ENCODE data around the gene XRCC6. TPM values are rescaled to one million over a fixed set of nuclear protein-coding genes. Genes with fewer than 3 reads are reported as not detected.

XRCC6 gene
- total and polyA plus RNA-seq, 2 of the 4 experiments (the other 2 are of a cell fraction) = 202 to 401 TPM

GRCh38 chr22:41613456-41613855 lies 7.6 kb upstream of the XRCC6 start:
- Histone ChIP-seq H3K27me3 (ENCODE audit: control insufficient read depth, insufficient read depth, low read length) (no peaks in the 10 kb centered on the region), H3K9ac (ENCODE audit: low read depth, low read length) (no peak overlapping the region), H3K9me1 (ENCODE audit: insufficient read depth, low read length) (peaks cover 5% of the 10 kb centered on the region; the same call in 1 of the 2 replicates), H3K79me1 (ENCODE audit: low read depth in 1 of 2, low read length in 2 of 2) (peaks cover 18 to 50% of the 10 kb centered on the region in 2 experiments), H3K23ac (ENCODE audit: low read depth, low read length) (no peak overlapping the region), H2AK9ac (replicated peaks; ENCODE audit: low read depth, low read length, poor library complexity) (no peak overlapping the region), H3K4me1 (ENCODE audit: control insufficient read depth, insufficient read depth, low read length) (no peaks in the 10 kb centered on the region; the same call in 1 of the 2 replicates), H3K4ac (ENCODE audit: low read depth, low read length) (no peak overlapping the region), H4K5ac (ENCODE audit: low read depth, low read length) (no peak overlapping the region), H2BK5ac (ENCODE audit: low read depth, low read length, poor library complexity, severe bottlenecking) (no peak overlapping the region), H3K4me2 (ENCODE audit: low read depth, low read length) (no peak overlapping the region), H4K20me1 (ENCODE audit: insufficient read depth, low read length) (peaks cover 11% of the 10 kb centered on the region; the same call in 1 of the 2 replicates), H3K9me3 (ENCODE audit: control insufficient read depth, insufficient read depth, low read length) (no peaks in the 10 kb centered on the region), H3K56ac (ENCODE audit: extremely low read depth, insufficient read depth, low read length) (no peak overlapping the region), H2BK20ac (ENCODE audit: low read depth, low read length) (no peak overlapping the region), H4K91ac (ENCODE audit: insufficient read depth, low read depth, low read length) (no peak overlapping the region), H2AFZ (replicated peaks; ENCODE audit: low read length, poor library complexity) (no peak overlapping the region), H3K14ac (replicated peaks; ENCODE audit: low read depth, low read length) (no peak overlapping the region), H3K18ac (ENCODE audit: low read depth, low read length) (no peak overlapping the region), H3K36me3 (ENCODE audit: control insufficient read depth, insufficient read depth, low read length) (peaks cover 3% of the 10 kb centered on the region; the same call in 1 of the 2 replicates), H2BK15ac (ENCODE audit: low read depth, low read length) (no peak overlapping the region), H3K4me3 (ENCODE audit: insufficient read depth, low read depth, low read length) (no peak overlapping the region), H3K27ac (ENCODE audit: insufficient read depth, low read length) (no peak overlapping the region), H2BK120ac (ENCODE audit: low read depth, low read length) (no peak overlapping the region), H4K8ac (ENCODE audit: low read depth in 2 of 2, low read length in 2 of 2) (no peak overlapping the region), H2AK5ac (ENCODE audit: low read depth, low read length) (no peak overlapping the region)
- no TSS peak for BruUV-seq (replicated peaks)
- POLR2A ChIA-PET (ENCODE audit: unreplicated experiment) = no interaction called here
- TF ChIP-seq, protein P1, sequence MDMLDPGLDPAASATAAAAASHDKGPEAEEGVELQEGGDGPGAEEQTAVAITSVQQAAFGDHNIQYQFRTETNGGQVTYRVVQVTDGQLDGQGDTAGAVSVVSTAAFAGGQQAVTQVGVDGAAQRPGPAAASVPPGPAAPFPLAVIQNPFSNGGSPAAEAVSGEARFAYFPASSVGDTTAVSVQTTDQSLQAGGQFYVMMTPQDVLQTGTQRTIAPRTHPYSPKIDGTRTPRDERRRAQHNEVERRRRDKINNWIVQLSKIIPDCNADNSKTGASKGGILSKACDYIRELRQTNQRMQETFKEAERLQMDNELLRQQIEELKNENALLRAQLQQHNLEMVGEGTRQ (IDR thresholded peaks at IDR 0.05; ENCODE audit: low read depth, low read length) = no peak
- TF ChIP-seq RFX5 (IDR thresholded peaks at IDR 0.05; ENCODE audit: low read depth, low read length) = no peak
- no peak for TF ChIP-seq CEBPB (IDR thresholded peaks at IDR 0.05; ENCODE audit: low read depth, low read length)
- TF ChIP-seq BHLHE40 (IDR thresholded peaks at IDR 0.05; ENCODE audit: low read depth, low read length) = no peak
- TF ChIP-seq SMC3 (IDR thresholded peaks at IDR 0.05; ENCODE audit: low read depth, low read length) = no peak
- no peak for TF ChIP-seq MXI1 (IDR thresholded peaks at IDR 0.05; ENCODE audit: borderline replicate concordance, low read depth, low read length)
- in situ Hi-C loops (cut with MboI; ENCODE audit: low sequenced_read_pairs) (no loop called here), intact Hi-C loops (cut with micrococcal nuclease) (no loop called here), dilution Hi-C loops (cut with HindIII; ENCODE audit: low sequenced_read_pairs, unreplicated experiment) (no loop called here)
- CTCF ChIA-PET = no interaction called here
- ATAC-seq (ENCODE audit: low read depth) = peak; percentile 27; the same call in 1 of the 2 replicates
- no CpG with 5 or more reads among the region's 2 CpGs for WGBS, 2 experiments (ENCODE audit: extremely low coverage in 2 of 2, insufficient read length in 1 of 2)
- peak; percentile 39 for DNase-seq
